ENCODE measurements around the gene GALNT17. TPM values are rescaled to one million over a fixed set of nuclear protein-coding genes. Genes with fewer than 3 reads are reported as not detected.

GALNT17 gene
- total RNA-seq, 1 experiment from 2014 or later = not detected

GRCh38 chr7:71739520-71740173, 607.7 kb downstream of the GALNT17 start:
- no peaks in the 10 kb centered on the region for H3K36me3 ChIP-seq (ENCODE audit: control insufficient read depth, insufficient read depth, low read length)
- no peaks in the 10 kb centered on the region for H3K9me3 ChIP-seq (ENCODE audit: control insufficient read depth, insufficient read depth, low read depth, low read length)
- intact Hi-C loops (cut with micrococcal nuclease; ENCODE audit: unreplicated experiment) (no loop called here), in situ Hi-C loops (cut with HindIII; ENCODE audit: low pct_unique_long_range_greater_than_20kb, low sequenced_read_pairs) (no loop called here)
- ChIA-PET POLR2A (no interaction called here), CTCF (interaction anchor here (0.6 kb wide), 2 partner anchors 364 to 868 kb away, joined by 7 to 10 read pairs; no protein-coding TSS in a partner anchor)
- H3K27me3 ChIP-seq (ENCODE audit: control insufficient read depth, insufficient read depth, low read length) = peaks cover 2% of the 10 kb centered on the region; the same call in 1 of the 2 replicates
- no peak for TF ChIP-seq POLR2AphosphoS5 (IDR thresholded peaks at IDR 0.05; ENCODE audit: low read depth, low read length)
- no peak for TF ChIP-seq TCF7L2 (IDR thresholded peaks at IDR 0.05; ENCODE audit: low read depth, low read length)
- no peak for TF ChIP-seq REST (IDR thresholded peaks at IDR 0.05; ENCODE audit: insufficient read depth in 1 of 2, low read depth in 2 of 2, low read length in 1 of 2)
- no peak for TF ChIP-seq CTCF (IDR thresholded peaks at IDR 0.05)
- no peak for TF ChIP-seq SIN3A (IDR thresholded peaks at IDR 0.05; ENCODE audit: borderline replicate concordance, insufficient read depth, low read depth, low read length)
- no peak overlapping the region for H3K4me3 ChIP-seq (ENCODE audit: low read depth in 2 of 2, low read length in 2 of 2)
- DNase-seq (ENCODE audit: low read depth, low spot score) (no peak), ATAC-seq (no peak)
- H3K27ac ChIP-seq (ENCODE audit: low read length) = no peak overlapping the region
- no TSS peak for BruUV-seq (replicated peaks)
- no peaks in the 10 kb centered on the region for H3K4me1 ChIP-seq (ENCODE audit: control insufficient read depth, insufficient read depth, low read length)

- TF ChIP-seq POLR2AphosphoS5 (IDR thresholded peaks at IDR 0.05; ENCODE audit: low read depth, low read length) (no peak), REST (IDR thresholded peaks at IDR 0.05; ENCODE audit: insufficient read depth in 1 of 2, low read depth in 2 of 2, low read length in 1 of 2) (no peak), CTCF (IDR thresholded peaks at IDR 0.05) (no peak), TCF7L2 (IDR thresholded peaks at IDR 0.05; ENCODE audit: low read depth, low read length) (no peak), SIN3A (IDR thresholded peaks at IDR 0.05; ENCODE audit: borderline replicate concordance, insufficient read depth, low read depth, low read length) (no peak)
- in situ Hi-C loops (cut with HindIII; ENCODE audit: low pct_unique_long_range_greater_than_20kb, low sequenced_read_pairs) (no loop called here), intact Hi-C loops (cut with micrococcal nuclease; ENCODE audit: unreplicated experiment) (no loop called here)
- Histone ChIP-seq H3K4me1 (ENCODE audit: control insufficient read depth, insufficient read depth, low read length) (no peaks in the 10 kb centered on the region), H3K4me3 (ENCODE audit: low read depth in 2 of 2, low read length in 2 of 2) (no peak overlapping the region), H3K27ac (ENCODE audit: low read length) (no peak overlapping the region), H3K27me3 (ENCODE audit: control insufficient read depth, insufficient read depth, low read length) (peaks cover 2% of the 10 kb centered on the region; the same call in 1 of the 2 replicates), H3K36me3 (ENCODE audit: control insufficient read depth, insufficient read depth, low read length) (no peaks in the 10 kb centered on the region), H3K9me3 (ENCODE audit: control insufficient read depth, insufficient read depth, low read depth, low read length) (no peaks in the 10 kb centered on the region)
- CTCF ChIA-PET = no interaction called here
- DNase-seq (ENCODE audit: low read depth, low spot score) (no peak), ATAC-seq (no peak)
- no TSS peak for BruUV-seq (replicated peaks)
- POLR2A ChIA-PET = no interaction called here
Measured at GRCh38 chr7:71740174-71740560, 608.2 kb downstream of the GALNT17 start.
